DOHH2 (cell line): Measurements from ENCODE around the gene SUPT3H.

Experiments
- CTCF ChIP-seq: fragments of 200-600 bp; sonication (generic); IDR thresholded peaks from one replicate; pipeline ENCODE4 v1.5.1; 2014; ENCODE audit warnings: antibody characterized with exemption, mild to moderate bottlenecking, low read depth, low read length; ENCODE audit not compliant: poor library complexity, severe bottlenecking
- EZH2phosphoT487 ChIP-seq: fragments of 200-600 bp; sonication (generic); IDR thresholded peaks from 2 replicates; pipeline ENCODE4 v1.6.1; 2017; ENCODE audit warnings: borderline replicate concordance, mild to moderate bottlenecking, antibody characterized with exemption, low read length, moderate library complexity, mixed read lengths

- TF ChIP-seq CTCF: no peak
- no peak for TF ChIP-seq EZH2phosphoT487
Observed at GRCh38 chr6:45094831-45095230, 282.9 kb downstream of the SUPT3H start.
